HG02973 (cell line): ENCODE results near the gene HSPA12B.

Experiments used
- ATAC-seq: cut with Tn5 transposase; IDR thresholded peaks from one replicate; pipeline ENCODE4 v1.9.1; 2021; ENCODE audit warnings: moderate library complexity; ENCODE audit not compliant: unreplicated experiment

Gene HSPA12B

GRCh38 chr20:3729378-3729777 lies 3.1 kb upstream of the HSPA12B start:
- no peak for ATAC-seq

- no peak for ATAC-seq
Measured at GRCh38 chr20:3729811-3730540, 2.5 kb upstream of the HSPA12B start.

DNA sequence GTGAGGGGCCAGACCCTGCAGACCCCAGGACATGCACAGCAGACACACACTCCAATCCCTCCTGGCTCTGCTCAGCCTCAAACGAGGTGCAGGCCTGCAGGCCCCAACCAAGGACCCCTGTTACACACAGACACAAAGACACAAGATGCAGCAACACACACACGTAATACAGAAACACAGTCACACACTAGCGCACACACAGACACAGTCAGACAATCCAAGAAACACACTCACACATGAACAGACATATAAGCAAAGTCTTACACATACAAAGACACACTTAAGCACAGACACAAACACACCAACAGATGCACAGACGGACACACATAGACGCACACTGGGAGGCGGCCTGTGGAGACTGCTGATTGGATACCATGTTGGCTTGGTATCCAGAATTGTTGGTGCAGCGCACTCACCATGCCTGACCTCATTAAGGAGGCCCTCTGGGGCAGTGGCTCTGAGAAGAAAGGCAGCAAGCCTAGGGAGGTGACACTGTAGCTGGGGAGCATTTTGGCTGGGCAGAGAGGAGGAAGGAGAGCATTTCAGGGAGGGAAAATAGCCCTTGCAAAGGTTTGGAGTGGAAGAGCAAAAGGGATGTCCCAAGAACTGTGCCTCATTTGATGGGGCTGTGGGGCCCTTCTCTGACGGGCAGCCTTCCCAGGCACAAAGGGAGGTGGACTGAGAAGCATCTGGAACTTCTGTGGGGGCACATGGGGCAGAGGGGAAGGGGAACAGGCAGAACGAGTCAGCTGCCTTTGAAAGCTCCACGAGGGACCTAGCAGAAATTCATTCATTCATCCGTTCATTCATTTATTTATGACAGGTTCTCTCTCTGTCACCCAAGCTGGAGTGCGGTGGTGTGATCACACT lies 1.4 kb upstream of the HSPA12B start:
- no peak for ATAC-seq

- no peak for ATAC-seq
Measured at GRCh38 chr20:3731944-3732326, 550 bp upstream of the HSPA12B start.

- no peak for ATAC-seq
Measured at GRCh38 chr20:3733119-3733995, 872 bp downstream of the HSPA12B start.

DNA sequence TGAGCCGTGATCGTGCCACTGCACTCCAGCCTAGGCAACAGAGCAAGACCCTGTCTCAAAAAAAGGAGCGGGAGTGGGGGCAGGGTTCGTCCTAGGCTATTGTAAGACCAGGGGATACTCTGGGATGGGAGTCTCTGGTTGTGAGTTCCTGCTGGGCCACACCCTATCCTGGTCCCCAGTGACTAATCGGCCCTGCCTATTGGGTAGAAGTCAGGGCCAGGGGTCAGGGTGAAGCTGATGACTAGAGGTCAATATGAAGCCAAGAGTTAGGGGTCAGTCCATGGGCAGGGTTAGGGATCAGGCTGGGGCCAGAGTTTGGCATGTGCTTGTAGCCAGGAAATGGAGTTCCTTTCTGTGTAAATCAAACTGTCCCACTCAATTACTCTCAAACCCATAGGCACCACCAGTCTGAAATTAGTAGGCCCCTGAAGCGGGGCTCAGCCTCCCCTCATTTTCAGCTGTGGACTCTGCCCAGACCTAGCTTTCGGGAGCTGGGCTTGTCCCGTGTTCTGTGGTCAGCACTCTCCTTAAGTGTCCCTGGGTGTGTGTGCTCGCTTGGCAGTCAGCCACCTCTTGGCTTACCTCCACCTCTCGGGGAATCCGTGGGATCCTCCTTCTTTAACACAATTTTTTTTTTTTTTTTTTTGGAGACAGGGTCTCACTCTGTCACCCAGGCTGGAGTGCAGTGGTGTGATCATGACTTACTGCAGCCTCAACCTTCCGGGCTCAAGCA lies 1.8 kb downstream of the HSPA12B start:
- no peak for ATAC-seq

GRCh38 chr20:3735768-3736167 lies 3.3 kb downstream of the HSPA12B start:
- ATAC-seq, result no peak

- ATAC-seq, result no peak
Measured at GRCh38 chr20:3738111-3739053, 5.9 kb downstream of the HSPA12B start.

- ATAC-seq, result no peak
Measured at GRCh38 chr20:3739054-3739925, 6.8 kb downstream of the HSPA12B start.

GRCh38 chr20:3739926-3740451 lies 7.5 kb downstream of the HSPA12B start:
- no peak for ATAC-seq

DNA sequence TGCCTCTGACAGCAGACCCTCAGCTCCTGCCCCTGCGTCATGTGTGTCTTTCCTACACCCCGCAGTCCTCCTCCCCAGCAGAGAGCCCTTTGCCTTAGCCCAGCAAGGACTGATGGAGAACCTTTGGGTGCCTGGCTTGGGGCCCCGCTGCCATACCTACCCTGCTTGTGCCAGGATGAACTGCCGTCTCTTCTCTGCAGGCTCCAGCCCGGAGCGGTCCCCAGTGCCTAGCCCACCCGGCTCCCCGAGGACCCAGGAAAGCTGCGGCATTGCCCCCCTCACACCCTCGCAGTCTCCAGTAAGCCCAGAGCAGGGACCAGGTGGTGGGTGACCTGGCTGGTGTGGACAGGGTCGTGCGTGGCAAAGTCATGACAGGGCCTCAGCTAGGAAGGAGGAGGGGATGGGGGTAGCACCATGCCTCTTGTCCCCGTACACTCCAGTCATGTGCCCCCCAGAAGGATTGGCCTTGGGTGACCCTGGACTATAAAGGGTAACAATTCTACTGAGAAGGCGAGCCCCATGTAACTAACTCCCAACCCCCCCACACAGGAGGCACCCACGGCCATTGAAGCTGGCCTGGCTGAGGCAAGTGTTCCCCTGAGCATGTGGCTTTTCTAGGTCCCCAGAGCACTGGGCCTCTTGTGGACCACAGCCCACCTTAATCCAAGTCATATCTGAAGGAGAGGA lies 8.3 kb downstream of the HSPA12B start:
- ATAC-seq, result no peak

DNA sequence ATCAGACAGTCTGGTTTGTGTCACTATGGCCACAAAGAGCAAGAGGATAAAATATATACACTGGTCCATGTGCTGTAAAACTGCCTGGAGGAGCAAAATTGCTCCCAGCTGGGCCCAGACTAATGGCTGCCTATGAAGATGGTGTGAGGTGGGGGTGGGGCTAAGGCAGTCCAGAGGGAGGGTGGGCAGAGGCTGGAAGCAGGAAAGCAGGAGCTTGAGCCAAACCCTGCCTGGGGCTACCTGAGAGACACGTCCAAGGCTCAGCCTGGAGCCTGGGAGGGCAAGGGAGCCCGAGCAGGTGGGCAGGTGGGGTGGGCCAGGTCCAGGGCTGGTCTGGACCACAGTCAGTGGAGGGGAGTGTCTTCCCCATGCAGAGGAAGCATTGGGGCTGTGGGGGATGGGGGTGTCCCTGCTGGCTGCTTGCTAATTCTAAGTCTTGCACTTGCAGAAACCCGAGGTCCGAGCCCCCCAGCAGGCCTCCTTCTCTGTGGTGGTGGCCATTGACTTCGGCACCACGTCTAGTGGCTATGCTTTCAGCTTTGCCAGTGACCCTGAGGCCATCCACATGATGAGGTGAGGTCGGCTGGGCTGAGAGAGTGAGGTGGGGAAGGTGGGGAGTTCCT lies 9.5 kb downstream of the HSPA12B start:
- ATAC-seq, result no peak

- no peak for ATAC-seq
Measured at GRCh38 chr20:3743251-3743650, 10.8 kb downstream of the HSPA12B start.

GRCh38 chr20:3744037-3744436 lies 11.6 kb downstream of the HSPA12B start:
- ATAC-seq, result no peak

- peak; percentile 49 for ATAC-seq
Measured at GRCh38 chr20:3744806-3745685, 12.6 kb downstream of the HSPA12B start.

DNA sequence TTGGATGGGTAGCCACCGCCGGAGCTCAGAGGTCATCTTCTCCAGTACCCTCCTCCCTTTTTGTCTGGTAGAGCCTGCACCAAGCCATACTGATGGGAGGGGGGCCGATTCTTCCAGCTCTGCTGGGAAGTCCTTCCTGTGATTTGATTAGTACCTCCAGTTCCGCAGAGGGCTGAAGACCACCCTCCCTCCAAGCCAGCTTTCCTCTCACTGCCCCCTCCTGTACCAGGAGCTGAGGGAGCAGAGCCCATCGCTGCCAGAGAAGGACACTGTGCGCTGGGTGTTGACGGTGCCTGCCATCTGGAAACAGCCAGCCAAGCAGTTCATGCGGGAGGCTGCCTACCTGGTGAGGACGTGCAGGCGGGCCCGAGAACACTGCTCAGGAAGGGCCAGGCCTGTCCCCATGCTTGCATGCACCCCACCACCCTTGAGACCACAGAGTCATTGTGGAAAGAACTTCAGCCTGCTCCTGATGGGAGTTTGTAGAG lies 13.2 kb downstream of the HSPA12B start:
- no peak for ATAC-seq
